Fibroblast of mammary gland (primary cell): ENCODE results near the gene CYB561D1.

ENCODE experiments used
- DNase-seq: peaks from one replicate; pipeline ENCODE4 v3.0.0-alpha.2; 2010; ENCODE audit warnings: low read depth
- H3K4me3 ChIP-seq: 2 replicates; pipeline ENCODE4 v1.5.1; 2011; ENCODE audit warnings: low read depth, mild to moderate bottlenecking, low read length, moderate library complexity; ENCODE audit not compliant: control insufficient read depth
- TF ChIP-seq, protein P1 (sequence below): conservative IDR thresholded peaks from 2 replicates; pipeline ENCODE4 v1.5.1; 2011; ENCODE audit warnings: low read depth, low read length, inconsistent platforms; ENCODE audit not compliant: control insufficient read depth, insufficient read depth

The CYB561D1 gene

DNA sequence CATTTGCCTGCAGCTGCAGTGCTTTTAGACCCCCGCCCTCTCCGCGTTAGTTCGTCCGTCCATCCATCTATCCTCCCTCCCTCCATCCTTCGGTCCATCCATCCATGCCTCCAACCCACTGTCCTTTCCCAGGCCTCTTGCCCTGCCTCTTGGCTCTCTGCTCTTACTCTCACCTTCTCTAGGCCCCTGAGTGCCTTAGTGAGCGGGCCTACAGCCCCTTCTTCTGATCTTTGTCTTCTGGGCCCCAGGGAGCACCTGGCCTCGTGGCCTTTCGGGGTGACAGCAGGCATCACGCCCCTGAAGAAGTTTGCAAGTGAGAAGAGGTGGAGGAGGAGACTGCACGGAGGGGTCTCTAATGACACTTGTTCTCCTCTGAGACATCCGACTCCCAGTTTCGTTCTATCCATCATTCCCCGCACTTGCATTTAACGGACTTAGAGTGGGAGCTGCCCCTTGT, 9.3 kb upstream of the CYB561D1 start:
- TF ChIP-seq, protein P1, sequence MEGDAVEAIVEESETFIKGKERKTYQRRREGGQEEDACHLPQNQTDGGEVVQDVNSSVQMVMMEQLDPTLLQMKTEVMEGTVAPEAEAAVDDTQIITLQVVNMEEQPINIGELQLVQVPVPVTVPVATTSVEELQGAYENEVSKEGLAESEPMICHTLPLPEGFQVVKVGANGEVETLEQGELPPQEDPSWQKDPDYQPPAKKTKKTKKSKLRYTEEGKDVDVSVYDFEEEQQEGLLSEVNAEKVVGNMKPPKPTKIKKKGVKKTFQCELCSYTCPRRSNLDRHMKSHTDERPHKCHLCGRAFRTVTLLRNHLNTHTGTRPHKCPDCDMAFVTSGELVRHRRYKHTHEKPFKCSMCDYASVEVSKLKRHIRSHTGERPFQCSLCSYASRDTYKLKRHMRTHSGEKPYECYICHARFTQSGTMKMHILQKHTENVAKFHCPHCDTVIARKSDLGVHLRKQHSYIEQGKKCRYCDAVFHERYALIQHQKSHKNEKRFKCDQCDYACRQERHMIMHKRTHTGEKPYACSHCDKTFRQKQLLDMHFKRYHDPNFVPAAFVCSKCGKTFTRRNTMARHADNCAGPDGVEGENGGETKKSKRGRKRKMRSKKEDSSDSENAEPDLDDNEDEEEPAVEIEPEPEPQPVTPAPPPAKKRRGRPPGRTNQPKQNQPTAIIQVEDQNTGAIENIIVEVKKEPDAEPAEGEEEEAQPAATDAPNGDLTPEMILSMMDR = no peak
- peak; percentile 9 for DNase-seq
- peak overlapping the region; percentile 73 for H3K4me3 ChIP-seq

DNA sequence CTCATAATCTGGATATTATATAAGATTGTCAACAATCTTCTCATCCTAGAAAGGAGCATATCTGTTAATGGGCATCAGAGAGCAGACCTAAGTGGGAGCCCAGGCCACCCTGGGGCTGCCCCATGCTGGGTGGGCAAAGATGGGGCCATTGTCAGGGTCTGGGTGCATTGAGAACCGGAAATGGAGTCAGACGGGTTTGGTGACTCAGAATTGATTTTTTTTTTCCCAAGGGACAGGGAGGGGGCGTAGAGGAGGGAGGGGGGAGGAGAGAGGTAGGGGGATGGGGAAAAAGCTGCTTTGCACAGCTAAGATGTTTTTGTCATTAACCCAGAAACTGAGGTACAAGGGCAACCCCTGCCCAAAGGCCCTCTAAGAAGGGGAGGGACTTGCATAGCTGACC, 8.9 kb upstream of the CYB561D1 start:
- DNase-seq = peak; percentile 37
- peak overlapping the region; percentile 73 for H3K4me3 ChIP-seq
- TF ChIP-seq, protein P1 = no peak

DNA sequence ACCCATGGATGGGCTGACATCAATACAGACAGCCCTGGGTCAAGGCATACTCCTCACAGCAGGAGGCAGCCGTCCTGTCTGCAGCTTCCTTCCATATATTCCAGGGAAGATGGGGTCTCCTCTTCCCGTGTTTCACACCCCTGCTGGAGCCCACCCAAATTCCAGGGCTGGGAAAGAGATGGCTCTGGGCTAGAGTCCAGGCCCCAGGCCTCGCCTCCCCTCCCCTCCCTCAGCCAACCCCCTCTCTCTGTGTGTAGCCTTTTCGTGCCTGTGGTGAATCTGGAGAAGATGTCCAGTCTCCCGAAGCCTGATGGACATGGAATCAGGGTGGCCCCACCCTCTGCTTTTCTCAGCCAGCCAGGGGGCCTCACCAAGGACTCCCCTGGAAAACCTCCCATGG, 6.6 kb upstream of the CYB561D1 start:
- TF ChIP-seq, protein P1 = no peak
- no peak overlapping the region for H3K4me3 ChIP-seq
- no peak for DNase-seq

DNA sequence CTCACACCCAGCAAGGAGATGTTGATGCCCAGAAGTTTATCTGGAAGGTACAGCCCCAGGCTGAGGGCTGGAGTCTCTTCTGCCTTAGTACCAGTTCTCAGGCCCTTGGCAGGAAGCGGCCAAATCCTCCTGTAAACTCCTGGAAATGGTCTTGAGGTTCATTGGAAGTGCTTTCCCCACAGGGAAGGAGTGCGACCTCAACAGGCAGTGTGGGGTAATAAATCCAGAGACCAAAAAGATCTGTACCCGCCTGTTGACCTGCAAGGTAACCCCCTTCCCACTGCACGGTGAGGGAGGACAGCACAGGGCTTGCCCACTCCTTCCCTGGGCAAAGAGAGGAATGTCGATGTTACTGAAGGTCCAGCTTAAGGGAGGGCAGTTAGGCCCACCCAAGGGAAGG, 5.7 kb upstream of the CYB561D1 start:
- TF ChIP-seq, protein P1 = no peak
- no peak overlapping the region for H3K4me3 ChIP-seq
- peak; percentile 16 for DNase-seq

DNA sequence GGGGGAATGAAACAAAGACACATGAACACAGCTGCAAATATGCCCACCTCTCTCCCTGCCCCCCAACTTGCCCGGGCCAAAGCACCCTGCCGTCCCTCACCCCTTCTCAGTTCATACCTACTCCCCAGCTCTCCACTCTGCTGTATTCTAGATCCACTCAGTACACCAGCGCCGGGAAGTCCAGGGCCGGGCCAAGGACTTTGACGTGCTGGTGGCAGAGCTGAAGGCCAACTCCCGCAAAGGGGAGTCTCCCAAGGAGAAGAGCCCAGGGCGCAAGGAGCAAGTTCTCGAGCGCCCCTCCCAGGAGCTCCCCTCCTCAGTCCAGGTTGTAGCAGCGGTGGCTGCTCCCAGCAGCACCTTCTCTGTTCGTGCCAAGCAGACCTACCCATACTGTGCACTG, 5.2 kb upstream of the CYB561D1 start:
- DNase-seq = no peak
- TF ChIP-seq, protein P1 = no peak
- no peak overlapping the region for H3K4me3 ChIP-seq

DNA sequence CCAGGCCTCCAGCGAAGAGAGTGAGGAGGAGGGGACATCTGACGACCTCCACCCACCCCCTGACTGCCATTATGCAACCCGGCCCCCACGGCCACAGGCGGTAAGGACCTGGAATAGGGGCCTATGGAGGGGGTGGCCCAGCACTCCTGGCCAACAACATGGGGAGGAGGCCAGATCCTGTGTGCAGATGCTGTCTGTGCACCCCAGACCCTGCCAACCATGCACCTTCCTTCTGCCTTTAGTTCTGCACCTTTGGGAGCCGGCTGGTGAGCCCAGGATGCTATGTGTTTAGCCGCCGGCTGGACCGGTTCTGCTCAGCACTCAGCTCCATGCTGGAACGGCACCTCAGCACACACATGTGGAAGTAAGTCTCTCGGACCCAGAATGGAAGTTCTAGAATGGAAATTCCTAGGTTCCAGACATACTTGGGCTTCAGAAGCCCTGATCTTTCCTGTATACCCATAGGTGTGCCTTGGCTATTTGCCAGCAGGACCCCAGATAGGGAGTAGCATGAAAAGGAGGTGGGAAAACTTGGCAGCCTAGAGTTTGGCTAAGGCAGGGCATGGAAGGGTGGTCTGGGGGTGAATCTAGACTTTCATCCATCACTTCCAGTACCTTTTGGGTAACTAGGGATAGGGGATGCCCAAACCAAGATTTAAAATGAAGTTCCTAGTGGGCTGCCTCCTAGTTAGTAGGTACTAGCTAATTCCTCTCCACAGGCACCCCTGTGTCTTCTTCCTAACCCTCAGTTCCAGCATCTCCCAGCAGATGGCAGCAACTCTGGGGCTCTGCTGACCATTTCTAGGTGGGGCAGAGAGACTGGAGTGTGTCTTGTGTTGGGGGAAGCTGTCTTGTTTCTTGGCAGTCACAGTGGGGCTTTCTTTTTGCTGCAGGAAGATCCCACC, 3.6 kb upstream of the CYB561D1 start:
- peak; percentile 63 for DNase-seq
- H3K4me3 ChIP-seq = no peak overlapping the region
- TF ChIP-seq, protein P1 = peak; percentile 91
